Astrocyte of the cerebellum (primary cell): ENCODE results near the gene LTBR.

Source experiments
- DNase-seq: peaks from one replicate; pipeline ENCODE4 v3.0.0-alpha.2; 2011; ENCODE audit warnings: low read depth
- H3K4me3 ChIP-seq: 2 replicates; pipeline ENCODE4 v1.5.1; 2011; ENCODE audit warnings: mild to moderate bottlenecking, low read depth, low read length, moderate library complexity
- CTCF ChIP-seq: IDR thresholded peaks from 2 replicates; pipeline ENCODE4 v1.5.1; 2012; ENCODE audit warnings: low read length, low read depth, moderate library complexity, mild to moderate bottlenecking; ENCODE audit errors: missing control alignments
- in situ Hi-C: cut with HindIII; loops from 2 replicates; pipeline ENCODE4 v1.10.0; 2017; ENCODE audit warnings: low sequenced_read_pairs

LTBR gene

DNA sequence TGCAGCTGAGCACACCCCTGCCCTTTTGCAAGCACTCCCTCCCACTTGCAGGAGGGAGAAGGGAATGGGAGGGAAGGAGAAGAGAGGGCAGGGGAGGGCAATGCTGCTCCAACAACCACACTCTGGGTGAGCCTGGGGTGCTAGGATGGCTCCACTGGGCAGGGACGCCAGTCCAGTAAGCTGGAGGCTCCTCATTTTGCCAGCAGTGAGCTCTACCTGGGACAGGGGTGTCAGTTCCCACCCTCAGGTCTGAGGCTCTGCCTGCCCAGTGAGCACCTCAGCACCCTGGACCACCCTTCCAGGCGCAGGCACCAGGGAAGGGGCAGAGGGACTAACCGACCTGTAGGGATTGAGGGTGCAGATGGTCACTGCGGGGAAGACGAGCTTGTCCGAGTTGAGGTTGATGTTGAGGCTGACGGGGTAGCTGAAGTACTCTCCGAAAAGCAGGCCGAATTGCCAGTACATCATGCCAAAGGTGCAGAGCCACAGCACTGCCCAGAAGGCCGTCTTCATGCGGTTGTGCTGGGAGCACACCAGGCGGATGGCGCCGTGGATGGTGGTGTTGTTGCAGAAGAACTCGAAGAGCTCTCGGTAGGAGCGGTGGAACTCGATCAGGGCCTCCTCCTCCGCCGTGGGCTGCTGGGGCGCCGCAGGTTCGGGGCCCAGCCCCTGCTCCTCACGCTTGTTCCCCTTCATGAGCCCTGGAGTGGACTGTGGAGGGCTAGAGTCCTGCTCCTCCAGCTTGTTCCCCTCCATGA, 9.8 kb upstream of the LTBR start:
- in situ Hi-C loops = no loop called here
- no peak for DNase-seq
- no peak overlapping the region for H3K4me3 ChIP-seq
- TF ChIP-seq CTCF = no peak

GRCh38 chr12:6374786-6375160, 9.2 kb upstream of the LTBR start:
- in situ Hi-C loops = no loop called here
- no peak overlapping the region for H3K4me3 ChIP-seq
- TF ChIP-seq CTCF = no peak
- no peak for DNase-seq

DNA sequence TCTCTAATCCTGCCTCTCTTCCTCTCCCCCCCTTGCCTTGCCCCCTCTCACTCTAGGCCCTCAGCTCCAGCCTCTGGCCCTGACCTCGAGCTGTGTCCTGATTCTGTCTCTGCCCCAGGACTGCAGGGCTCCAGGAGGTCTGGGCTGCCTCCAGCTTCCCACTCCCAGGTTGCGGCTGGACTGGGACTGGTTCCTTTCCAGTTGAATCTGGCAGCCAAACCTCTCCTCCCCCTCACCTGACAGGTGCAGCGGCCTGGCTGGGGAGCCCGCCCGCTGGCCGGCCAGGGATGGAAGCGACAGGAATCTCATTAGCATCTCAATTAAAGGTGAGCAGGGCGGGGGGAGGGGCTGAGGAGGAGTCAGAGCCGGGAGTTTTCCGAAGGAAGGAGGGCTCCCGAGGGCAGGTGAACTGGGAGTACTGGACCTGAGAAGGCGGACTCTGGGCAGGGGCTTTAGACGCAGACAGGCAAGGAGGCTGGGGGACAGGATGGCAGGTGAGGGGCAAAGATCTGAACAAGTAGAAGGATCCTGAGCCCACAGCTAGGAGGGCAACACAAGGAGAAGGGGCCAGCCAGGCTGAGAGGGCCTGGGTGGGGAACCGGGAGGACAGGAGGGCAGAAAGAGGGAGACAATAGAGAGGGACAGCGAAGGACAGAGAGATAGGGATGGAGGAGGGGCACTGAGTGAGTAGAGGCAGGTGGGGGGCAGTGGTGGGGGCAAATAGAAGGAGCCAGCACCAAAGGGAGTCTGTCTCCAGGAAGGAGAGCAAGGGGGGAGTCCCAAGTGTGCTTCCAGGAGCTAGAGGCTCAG, 8.5 kb upstream of the LTBR start, which contains the start of gene SCNN1A:
Gene SCNN1A, minus strand, starts transcription at position 295 of the 810 bp plus-strand sequence. CDS start 780 bp downstream, outside the sequence.
- in situ Hi-C loops = no loop called here
- no peak for TF ChIP-seq CTCF
- H3K4me3 ChIP-seq = no peak within 1 kb of the TSS
- no peak for DNase-seq

GRCh38 chr12:6376079-6376869, 7.7 kb upstream of the LTBR start:
- in situ Hi-C loops = no loop called here
- TF ChIP-seq CTCF = peak; percentile 40
- no peak for DNase-seq
- H3K4me3 ChIP-seq = no peak overlapping the region

GRCh38 chr12:6376870-6377666, 6.9 kb upstream of the LTBR start:
- TF ChIP-seq CTCF = no peak
- no peak for DNase-seq
- H3K4me3 ChIP-seq = no peak overlapping the region
- in situ Hi-C loops = no loop called here

GRCh38 chr12:6377667-6377994, 6.3 kb upstream of the LTBR start:
- no peak for TF ChIP-seq CTCF
- no peak for DNase-seq
- H3K4me3 ChIP-seq = no peak overlapping the region
- in situ Hi-C loops = no loop called here
